HL-60 (cell line): ENCODE data around the gene FTCD.

Source experiments
- DNase-seq, 2 experiments: peaks; one replicate each; pipeline ENCODE4 v3.0.0-alpha.2; 2010 to 2020; ENCODE audit warnings: low read depth in 1 of 2, low spot score in 1 of 2
- H3K27ac ChIP-seq: fragments of 250-450 bp; sonication (Bioruptor Pico); replicated peaks from 2 replicates; pipeline ENCODE4 v1.5.1; 2020; ENCODE audit warnings: mild to moderate bottlenecking, moderate library complexity
- H3K27me3 ChIP-seq: fragments of 250-450 bp; sonication (Bioruptor Pico); 2 replicates; pipeline ENCODE4 v1.5.1; 2021; ENCODE audit warnings: mild to moderate bottlenecking, moderate library complexity; ENCODE audit not compliant: insufficient read depth, poor library complexity, severe bottlenecking
- H3K4me3 ChIP-seq: replicated peaks from 2 replicates; pipeline ENCODE4 v1.5.1; 2011; ENCODE audit warnings: mild to moderate bottlenecking, control low read depth, low read length; ENCODE audit not compliant: insufficient read depth
- CTCF ChIP-seq: IDR thresholded peaks from one replicate; pipeline ENCODE4 v1.5.1; 2011; ENCODE audit warnings: low read length, control low read depth, inconsistent platforms; ENCODE audit not compliant: insufficient read depth
- GABPA ChIP-seq: IDR thresholded peaks from 2 replicates; pipeline ENCODE4 v1.6.1; 2012; ENCODE audit warnings: low read depth
- POLR2AphosphoS5 ChIP-seq: IDR thresholded peaks from 2 replicates; pipeline ENCODE4 v1.6.1; 2012; ENCODE audit warnings: low read depth
- REST ChIP-seq: IDR thresholded peaks from 2 replicates; pipeline ENCODE4 v1.6.1; 2012; ENCODE audit warnings: low read depth; ENCODE audit not compliant: insufficient replicate concordance
- SPI1 ChIP-seq: IDR thresholded peaks from 2 replicates; pipeline ENCODE4 v1.6.1; 2012; ENCODE audit warnings: low read depth, mild to moderate bottlenecking, borderline replicate concordance

The FTCD gene

GRCh38 chr21:46195595-46196195 is 40.3 kb upstream of the FTCD start:
- Histone ChIP-seq H3K27me3 (no peaks in the 10 kb centered on the region), H3K4me3 (no peak overlapping the region), H3K27ac (no peak overlapping the region)
- TF ChIP-seq SPI1 (no peak), GABPA (no peak), POLR2AphosphoS5 (no peak), CTCF (no peak), REST (no peak)
- no peak for DNase-seq

- TF ChIP-seq GABPA (no peak), POLR2AphosphoS5 (no peak), REST (no peak), CTCF (no peak), SPI1 (no peak)
- no peak for DNase-seq
- Histone ChIP-seq H3K27me3 (no peaks in the 10 kb centered on the region), H3K4me3 (no peak overlapping the region), H3K27ac (no peak overlapping the region)
These were observed 39.3 kb upstream of the FTCD start for GRCh38 chr21:46194374-46195334.

- Histone ChIP-seq H3K27ac (no peak overlapping the region), H3K4me3 (no peak overlapping the region), H3K27me3 (no peaks in the 10 kb centered on the region)
- no peak for TF ChIP-seq REST
- no peak for TF ChIP-seq POLR2AphosphoS5
- no peak for TF ChIP-seq SPI1
- TF ChIP-seq CTCF = no peak
- no peak for TF ChIP-seq GABPA
- DNase-seq = no peak
These were observed 38.5 kb upstream of the FTCD start for GRCh38 chr21:46193829-46194373.
